WERI-Rb-1 (cell line): ENCODE results near the gene ITGB2.

Experiments
- DNase-seq: peaks from one replicate; pipeline ENCODE4 v3.0.0-alpha.2; 2020
- H3K27ac ChIP-seq: fragments of 250-450 bp; sonication (Bioruptor Pico); 2 replicates; pipeline ENCODE4 v1.5.1; 2020; ENCODE audit warnings: mild to moderate bottlenecking, moderate library complexity
- H3K27me3 ChIP-seq: fragments of 250-450 bp; sonication (Bioruptor Pico); 2 replicates; pipeline ENCODE4 v1.5.1; 2021; ENCODE audit warnings: mild to moderate bottlenecking, low read depth, moderate library complexity; ENCODE audit not compliant: insufficient read depth, severe bottlenecking
- H3K36me3 ChIP-seq: fragments of 250-450 bp; sonication (Bioruptor Pico); 2 replicates; pipeline ENCODE4 v1.5.1; 2020; ENCODE audit warnings: mild to moderate bottlenecking, moderate library complexity
- H3K4me3 ChIP-seq: 2 replicates; pipeline ENCODE4 v1.5.1; 2011; ENCODE audit warnings: low read depth, mild to moderate bottlenecking, control low read depth, low read length
- H3K9me3 ChIP-seq: fragments of 250-450 bp; sonication (Bioruptor Pico); 2 replicates; pipeline ENCODE4 v1.5.1; 2021; ENCODE audit warnings: mild to moderate bottlenecking, moderate library complexity; ENCODE audit not compliant: severe bottlenecking
- CTCF ChIP-seq: IDR thresholded peaks from 2 replicates; pipeline ENCODE4 v1.5.1; 2011; ENCODE audit warnings: low read depth, mild to moderate bottlenecking, control low read depth, inconsistent platforms, low read length

ITGB2 gene

GRCh38 chr21:44899768-44900558 lies 20.7 kb downstream of the ITGB2 start:
- H3K27ac ChIP-seq, result no peak overlapping the region
- no peaks in the 10 kb centered on the region for H3K27me3 ChIP-seq
- no peak for DNase-seq
- no peak for TF ChIP-seq CTCF
- H3K9me3 ChIP-seq, result no peaks in the 10 kb centered on the region
- H3K36me3 ChIP-seq, result no peaks in the 10 kb centered on the region
- H3K4me3 ChIP-seq, result no peak overlapping the region

GRCh38 chr21:44898851-44899767 lies 21.6 kb downstream of the ITGB2 start:
- Histone ChIP-seq H3K27ac (no peak overlapping the region), H3K36me3 (no peaks in the 10 kb centered on the region), H3K4me3 (no peak overlapping the region), H3K9me3 (no peaks in the 10 kb centered on the region), H3K27me3 (no peaks in the 10 kb centered on the region)
- no peak for TF ChIP-seq CTCF
- DNase-seq, result no peak

- H3K4me3 ChIP-seq, result no peak overlapping the region
- no peak for TF ChIP-seq CTCF
- no peaks in the 10 kb centered on the region for H3K36me3 ChIP-seq
Measured at GRCh38 chr21:44898011-44898488, 22.6 kb downstream of the ITGB2 start.

GRCh38 chr21:44897326-44898010 lies 23.2 kb downstream of the ITGB2 start:
- Histone ChIP-seq H3K4me3 (no peak overlapping the region), H3K27me3 (no peaks in the 10 kb centered on the region), H3K9me3 (no peaks in the 10 kb centered on the region), H3K36me3 (no peaks in the 10 kb centered on the region), H3K27ac (no peak overlapping the region)
- DNase-seq, result no peak
- no peak for TF ChIP-seq CTCF

More at GRCh38 chr21:44898011-44898488, 22.6 kb downstream of the ITGB2 start:
- Histone ChIP-seq H3K27ac (no peak overlapping the region), H3K9me3 (no peaks in the 10 kb centered on the region), H3K27me3 (no peaks in the 10 kb centered on the region)
- DNase-seq, result no peak

GRCh38 chr21:44896561-44897286 lies 24.0 kb downstream of the ITGB2 start:
- H3K27me3 ChIP-seq, result no peaks in the 10 kb centered on the region
- H3K27ac ChIP-seq, result no peak overlapping the region
- H3K36me3 ChIP-seq, result no peaks in the 10 kb centered on the region
- H3K9me3 ChIP-seq, result no peaks in the 10 kb centered on the region
- TF ChIP-seq CTCF, result no peak
- no peak for DNase-seq
- H3K4me3 ChIP-seq, result no peak overlapping the region
